ENCODE results near the gene FYB2.

DNA sequence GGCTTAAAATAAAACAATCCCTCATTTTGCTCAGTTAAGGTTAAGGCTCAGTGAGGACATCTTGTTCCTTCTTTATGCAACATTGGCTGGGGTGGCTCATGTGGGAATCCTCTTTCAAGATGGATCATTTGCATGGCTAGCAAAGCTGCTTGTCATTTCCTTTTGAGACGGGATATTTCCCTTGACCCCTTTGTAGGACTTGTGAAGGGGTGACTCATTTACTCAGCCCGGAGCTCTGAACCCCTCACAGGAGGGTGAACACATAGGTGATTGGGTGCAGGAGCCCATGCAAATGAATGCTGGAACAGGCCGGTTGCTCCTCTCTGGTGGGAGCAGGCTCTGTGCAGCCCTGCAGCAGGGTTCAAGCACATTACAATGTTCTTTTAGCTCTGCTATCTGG, 19.6 kb upstream of the FYB2 start:
- TF ChIP-seq SIN3A (IDR thresholded peaks at IDR 0.05; ENCODE audit: low read depth) (no peak), EZH2 (IDR thresholded peaks at IDR 0.05) (no peak), POLR2AphosphoS5 (IDR thresholded peaks at IDR 0.05; ENCODE audit: low read depth, low read length) (no peak), EZH2phosphoT487 (IDR thresholded peaks at IDR 0.05; ENCODE audit: borderline replicate concordance) (no peak), POLR2A (IDR thresholded peaks at IDR 0.05; ENCODE audit: borderline replicate concordance, extremely low read depth, insufficient read depth, insufficient read length) (no peak), REST (IDR thresholded peaks at IDR 0.05; ENCODE audit: low read depth) (no peak), ATF3 (IDR thresholded peaks at IDR 0.05) (no peak), ZBTB33 (IDR thresholded peaks at IDR 0.05; ENCODE audit: extremely low read depth, insufficient replicate concordance, low read length) (no peak), CEBPB (IDR thresholded peaks at IDR 0.05; ENCODE audit: low read depth) (no peak)
- TF ChIP-seq, protein P1, sequence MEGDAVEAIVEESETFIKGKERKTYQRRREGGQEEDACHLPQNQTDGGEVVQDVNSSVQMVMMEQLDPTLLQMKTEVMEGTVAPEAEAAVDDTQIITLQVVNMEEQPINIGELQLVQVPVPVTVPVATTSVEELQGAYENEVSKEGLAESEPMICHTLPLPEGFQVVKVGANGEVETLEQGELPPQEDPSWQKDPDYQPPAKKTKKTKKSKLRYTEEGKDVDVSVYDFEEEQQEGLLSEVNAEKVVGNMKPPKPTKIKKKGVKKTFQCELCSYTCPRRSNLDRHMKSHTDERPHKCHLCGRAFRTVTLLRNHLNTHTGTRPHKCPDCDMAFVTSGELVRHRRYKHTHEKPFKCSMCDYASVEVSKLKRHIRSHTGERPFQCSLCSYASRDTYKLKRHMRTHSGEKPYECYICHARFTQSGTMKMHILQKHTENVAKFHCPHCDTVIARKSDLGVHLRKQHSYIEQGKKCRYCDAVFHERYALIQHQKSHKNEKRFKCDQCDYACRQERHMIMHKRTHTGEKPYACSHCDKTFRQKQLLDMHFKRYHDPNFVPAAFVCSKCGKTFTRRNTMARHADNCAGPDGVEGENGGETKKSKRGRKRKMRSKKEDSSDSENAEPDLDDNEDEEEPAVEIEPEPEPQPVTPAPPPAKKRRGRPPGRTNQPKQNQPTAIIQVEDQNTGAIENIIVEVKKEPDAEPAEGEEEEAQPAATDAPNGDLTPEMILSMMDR (IDR thresholded peaks at IDR 0.05 in 2 of 3, conservative IDR thresholded peaks at IDR 0.05 in 1 of 3; ENCODE audit: borderline replicate concordance in 1 of 3, insufficient read depth in 1 of 3, low read depth in 2 of 3, low read length in 2 of 3) = no peak
